OCI-LY1 (cell line): ENCODE measurements around the gene EPHX1.

Source experiments
- H2AFZ ChIP-seq: fragments of 200-600 bp; sonication (generic), shearing (Covaris generic); 2 replicates; pipeline ENCODE4 v1.6.0; 2014; ENCODE audit warnings: antibody characterized with exemption, mild to moderate bottlenecking, low read length
- H3F3A ChIP-seq: fragments of 200-600 bp; sonication (generic), shearing (Covaris generic); 2 replicates; pipeline ENCODE4 v1.6.0; 2014; ENCODE audit warnings: mild to moderate bottlenecking, antibody characterized with exemption, low read length, moderate library complexity; ENCODE audit not compliant: insufficient read depth
- H3K27ac ChIP-seq: fragments of 200-600 bp; sonication (generic); 2 replicates; pipeline ENCODE4 v1.5.1; 2014; ENCODE audit warnings: low read length, mixed run types, mild to moderate bottlenecking, low read depth; ENCODE audit not compliant: poor library complexity, severe bottlenecking
- H3K27me3 ChIP-seq: fragments of 200-600 bp; sonication (generic); 2 replicates; pipeline ENCODE4 v1.6.0; 2014; ENCODE audit warnings: antibody characterized with exemption, mild to moderate bottlenecking, low read length, moderate library complexity; ENCODE audit not compliant: insufficient read depth
- H3K36me3 ChIP-seq: fragments of 200-600 bp; sonication (generic); 2 replicates; pipeline ENCODE4 v1.6.1; 2014; ENCODE audit warnings: mild to moderate bottlenecking, antibody characterized with exemption, low read length, moderate library complexity, mixed read lengths; ENCODE audit not compliant: insufficient read depth
- H3K4me1 ChIP-seq: fragments of 200-600 bp; sonication (generic); 2 replicates; pipeline ENCODE4 v1.5.1; 2014; ENCODE audit warnings: mild to moderate bottlenecking, low read length, moderate library complexity; ENCODE audit not compliant: insufficient read depth, severe bottlenecking
- H3K4me2 ChIP-seq: fragments of 200-600 bp; sonication (generic), shearing (Covaris generic); 2 replicates; pipeline ENCODE4 v1.6.1; 2014; ENCODE audit warnings: low read length
- H3K4me3 ChIP-seq: fragments of 200-600 bp; sonication (generic); 2 replicates; pipeline ENCODE4 v1.5.1; 2014; ENCODE audit warnings: low read length, low read depth, mild to moderate bottlenecking, mixed read lengths; ENCODE audit not compliant: poor library complexity, severe bottlenecking
- H3K79me2 ChIP-seq: fragments of 200-600 bp; shearing (Covaris generic); 2 replicates; pipeline ENCODE4 v1.6.1; 2016; ENCODE audit warnings: mixed run types, low read length, mixed read lengths; ENCODE audit not compliant: insufficient read depth
- H3K9ac ChIP-seq: fragments of 200-600 bp; sonication (generic), shearing (Covaris generic); 2 replicates; pipeline ENCODE4 v1.6.1; 2014; ENCODE audit warnings: mild to moderate bottlenecking, low read length, mixed read lengths
- H3K9me2 ChIP-seq: fragments of 200-600 bp; sonication (generic), shearing (Covaris generic); 2 replicates; pipeline ENCODE4 v1.6.1; 2014; ENCODE audit warnings: low read depth, mild to moderate bottlenecking, low read length, mixed read lengths
- H3K9me3 ChIP-seq: fragments of 200-600 bp; shearing (Covaris generic); 2 replicates; pipeline ENCODE4 v1.6.1; 2014; ENCODE audit warnings: low read length, mixed read lengths
- H4K20me1 ChIP-seq: fragments of 200-600 bp; sonication (generic), shearing (Covaris generic); 2 replicates; pipeline ENCODE4 v1.6.0; 2016; ENCODE audit warnings: mild to moderate bottlenecking, low read length; ENCODE audit not compliant: insufficient read depth
- CTCF ChIP-seq: fragments of 200-600 bp; sonication (generic), shearing (Covaris generic); IDR thresholded peaks from 2 replicates; pipeline ENCODE4 v1.5.1; 2017; ENCODE audit warnings: mild to moderate bottlenecking, antibody characterized with exemption, low read length, moderate library complexity, mixed read lengths
- EZH2 ChIP-seq: fragments of 200-600 bp; sonication (generic), shearing (Covaris generic); IDR thresholded peaks from 2 replicates; pipeline ENCODE4 v1.8.0; 2017; ENCODE audit warnings: borderline replicate concordance, mixed run types, mild to moderate bottlenecking, antibody characterized with exemption, low read length, moderate library complexity, mixed read lengths

EPHX1 gene

GRCh38 chr1:225879521-225880221 is 69.7 kb downstream of the EPHX1 start:
- no peaks in the 10 kb centered on the region for H3K9me3 ChIP-seq
- H3K27me3 ChIP-seq, result no peaks in the 10 kb centered on the region
- no peak overlapping the region for H3K27ac ChIP-seq
- H4K20me1 ChIP-seq, result no peaks in the 10 kb centered on the region
- TF ChIP-seq EZH2 (no peak), CTCF (no peak)
- no peaks in the 10 kb centered on the region for H3K9me2 ChIP-seq
- H3K4me3 ChIP-seq, result no peak overlapping the region
- H3K4me2 ChIP-seq, result peak overlapping the region; percentile 77; the same call in 1 of the 2 replicates
- H3K79me2 ChIP-seq, result no peaks in the 10 kb centered on the region
- peaks cover 31% of the 10 kb centered on the region for H3K4me1 ChIP-seq
- no peaks in the 10 kb centered on the region for H3F3A ChIP-seq
- no peaks in the 10 kb centered on the region for H3K36me3 ChIP-seq
- no peak overlapping the region for H2AFZ ChIP-seq
- H3K9ac ChIP-seq, result no peak overlapping the region; the same call in 1 of the 2 replicates

GRCh38 chr1:225880222-225880588 is 70.3 kb downstream of the EPHX1 start:
- Histone ChIP-seq H3K9ac (no peak overlapping the region; the same call in 1 of the 2 replicates), H3F3A (no peaks in the 10 kb centered on the region), H3K9me2 (no peaks in the 10 kb centered on the region), H3K27ac (no peak overlapping the region), H3K4me1 (peaks cover 31% of the 10 kb centered on the region), H2AFZ (no peak overlapping the region), H3K4me2 (peak overlapping the region; percentile 77; the same call in 1 of the 2 replicates), H3K27me3 (no peaks in the 10 kb centered on the region), H3K36me3 (no peaks in the 10 kb centered on the region), H3K9me3 (no peaks in the 10 kb centered on the region), H3K79me2 (no peaks in the 10 kb centered on the region), H4K20me1 (no peaks in the 10 kb centered on the region), H3K4me3 (no peak overlapping the region)
- TF ChIP-seq CTCF (no peak), EZH2 (no peak)

GRCh38 chr1:225880636-225881035 is 70.7 kb downstream of the EPHX1 start:
- no peaks in the 10 kb centered on the region for H3K9me2 ChIP-seq
- TF ChIP-seq EZH2 (no peak), CTCF (no peak)
- H3K4me2 ChIP-seq, result peak overlapping the region; percentile 77; the same call in 1 of the 2 replicates
- no peaks in the 10 kb centered on the region for H3K9me3 ChIP-seq
- H3F3A ChIP-seq, result no peaks in the 10 kb centered on the region
- no peaks in the 10 kb centered on the region for H3K36me3 ChIP-seq
- no peaks in the 10 kb centered on the region for H3K79me2 ChIP-seq
- no peaks in the 10 kb centered on the region for H3K27me3 ChIP-seq
- no peaks in the 10 kb centered on the region for H4K20me1 ChIP-seq
- peaks cover 31% of the 10 kb centered on the region for H3K4me1 ChIP-seq
- H3K4me3 ChIP-seq, result peak overlapping the region; percentile 95
- no peak overlapping the region for H2AFZ ChIP-seq
- peak overlapping the region; percentile 18 for H3K27ac ChIP-seq
- H3K9ac ChIP-seq, result no peak overlapping the region; the same call in 1 of the 2 replicates
